ENCODE results near the gene MCRIP2. TPM values are rescaled to one million over a fixed set of nuclear protein-coding genes. Genes with fewer than 3 reads are reported as not detected.

Gene MCRIP2
- total RNA-seq, 1 experiment from 2014 or later: 44.6 TPM

DNA sequence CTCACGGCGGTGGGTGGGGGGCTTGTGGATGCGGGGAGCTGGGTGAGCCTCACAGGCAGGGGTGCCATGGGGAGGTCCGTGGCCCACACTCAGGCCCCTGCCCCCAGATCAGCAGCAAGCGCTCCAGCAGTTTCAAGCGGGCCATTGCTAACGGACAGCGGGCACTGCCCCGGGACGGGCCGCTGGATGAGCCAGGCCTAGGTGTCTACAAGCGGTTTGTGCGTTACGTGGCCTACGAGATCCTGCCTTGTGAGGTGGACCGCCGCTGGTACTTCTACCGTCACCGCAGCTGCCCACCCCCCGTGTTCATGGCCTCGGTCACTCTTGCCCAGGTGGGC lies 34.9 kb downstream of the MCRIP2 start:
- ChIA-PET CTCF (interaction anchor here (0.6 to 0.8 kb wide), 4 partner anchors 9 to 117 kb away, joined by 3 to 5 read pairs (median 3); partner anchors contain the start of gene RHOT2), POLR2A (interaction anchor here (0.6 to 2.0 kb wide), 7 partner anchors 9 to 83 kb away, joined by 3 to 17 read pairs (median 3); partner anchors contain the start of genes ANTKMT, RHOT2 and WDR24)
- intact Hi-C loops (cut with micrococcal nuclease): no loop called here
- H3K4me3 Mint-ChIP-seq (ENCODE audit: unreplicated experiment): peak overlapping the region; percentile 14
- H3K36me3 Mint-ChIP-seq (ENCODE audit: insufficient read depth, unreplicated experiment): peaks cover 49% of the 10 kb centered on the region
- no peak for DNase-seq (ENCODE audit: unreplicated experiment)
- H3K27ac Mint-ChIP-seq (ENCODE audit: low read depth, unreplicated experiment): no peak overlapping the region
- H3K4me1 Mint-ChIP-seq (ENCODE audit: insufficient read depth, unreplicated experiment): no peaks in the 10 kb centered on the region
- TF ChIP-seq, protein P1, sequence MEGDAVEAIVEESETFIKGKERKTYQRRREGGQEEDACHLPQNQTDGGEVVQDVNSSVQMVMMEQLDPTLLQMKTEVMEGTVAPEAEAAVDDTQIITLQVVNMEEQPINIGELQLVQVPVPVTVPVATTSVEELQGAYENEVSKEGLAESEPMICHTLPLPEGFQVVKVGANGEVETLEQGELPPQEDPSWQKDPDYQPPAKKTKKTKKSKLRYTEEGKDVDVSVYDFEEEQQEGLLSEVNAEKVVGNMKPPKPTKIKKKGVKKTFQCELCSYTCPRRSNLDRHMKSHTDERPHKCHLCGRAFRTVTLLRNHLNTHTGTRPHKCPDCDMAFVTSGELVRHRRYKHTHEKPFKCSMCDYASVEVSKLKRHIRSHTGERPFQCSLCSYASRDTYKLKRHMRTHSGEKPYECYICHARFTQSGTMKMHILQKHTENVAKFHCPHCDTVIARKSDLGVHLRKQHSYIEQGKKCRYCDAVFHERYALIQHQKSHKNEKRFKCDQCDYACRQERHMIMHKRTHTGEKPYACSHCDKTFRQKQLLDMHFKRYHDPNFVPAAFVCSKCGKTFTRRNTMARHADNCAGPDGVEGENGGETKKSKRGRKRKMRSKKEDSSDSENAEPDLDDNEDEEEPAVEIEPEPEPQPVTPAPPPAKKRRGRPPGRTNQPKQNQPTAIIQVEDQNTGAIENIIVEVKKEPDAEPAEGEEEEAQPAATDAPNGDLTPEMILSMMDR (IDR thresholded peaks at IDR 0.05; ENCODE audit: unreplicated experiment): no peak
- H3K9me3 Mint-ChIP-seq (ENCODE audit: unreplicated experiment): no peaks in the 10 kb centered on the region
- no peaks in the 10 kb centered on the region for H3K27me3 Mint-ChIP-seq (ENCODE audit: insufficient read depth, unreplicated experiment)
- no TSS peak for BruUV-seq (replicated peaks)

- intact Hi-C loops (cut with micrococcal nuclease): no loop called here
- peak overlapping the region; percentile 14 for H3K4me3 Mint-ChIP-seq (ENCODE audit: unreplicated experiment)
- no peaks in the 10 kb centered on the region for H3K9me3 Mint-ChIP-seq (ENCODE audit: unreplicated experiment)
- DNase-seq (ENCODE audit: unreplicated experiment): peak; percentile 91
- H3K27me3 Mint-ChIP-seq (ENCODE audit: insufficient read depth, unreplicated experiment): no peaks in the 10 kb centered on the region
- H3K27ac Mint-ChIP-seq (ENCODE audit: low read depth, unreplicated experiment): no peak overlapping the region
- peaks cover 51% of the 10 kb centered on the region for H3K36me3 Mint-ChIP-seq (ENCODE audit: insufficient read depth, unreplicated experiment)
- ChIA-PET CTCF (interaction anchor here (0.8 kb wide), 1 partner anchor 9 kb away, joined by 5 read pairs; the partner anchor contains the start of gene RHOT2), POLR2A (interaction anchor here (0.6 to 2.0 kb wide), 6 partner anchors 9 to 84 kb away, joined by 3 to 17 read pairs (median 4); partner anchors contain the start of genes ANTKMT, RHOT2 and WDR24)
- TF ChIP-seq, protein P1 (IDR thresholded peaks at IDR 0.05; ENCODE audit: unreplicated experiment): no peak
- no TSS peak for BruUV-seq (replicated peaks)
- no peaks in the 10 kb centered on the region for H3K4me1 Mint-ChIP-seq (ENCODE audit: insufficient read depth, unreplicated experiment)
Measured at GRCh38 chr16:676913-677312, 35.3 kb downstream of the MCRIP2 start.

GRCh38 chr16:677316-678190 lies 35.9 kb downstream of the MCRIP2 start:
- TF ChIP-seq, protein P1 (IDR thresholded peaks at IDR 0.05; ENCODE audit: unreplicated experiment): no peak
- H3K4me3 Mint-ChIP-seq (ENCODE audit: unreplicated experiment): no peak overlapping the region
- BruUV-seq (replicated peaks): no TSS peak
- ChIA-PET CTCF (interaction anchor here (1.6 kb wide), 1 partner anchor 8 kb away, joined by 6 read pairs; no protein-coding TSS in a partner anchor), POLR2A (interaction anchor here (0.6 to 3.9 kb wide), 6 partner anchors 9 to 90 kb away, joined by 3 to 17 read pairs (median 4); partner anchors contain the start of genes ANTKMT, CCDC78 and HAGHL)
- H3K27me3 Mint-ChIP-seq (ENCODE audit: insufficient read depth, unreplicated experiment): no peaks in the 10 kb centered on the region
- H3K27ac Mint-ChIP-seq (ENCODE audit: low read depth, unreplicated experiment): no peak overlapping the region
- intact Hi-C loops (cut with micrococcal nuclease): no loop called here
- no peaks in the 10 kb centered on the region for H3K4me1 Mint-ChIP-seq (ENCODE audit: insufficient read depth, unreplicated experiment)
- no peaks in the 10 kb centered on the region for H3K9me3 Mint-ChIP-seq (ENCODE audit: unreplicated experiment)
- no peak for DNase-seq (ENCODE audit: unreplicated experiment)
- H3K36me3 Mint-ChIP-seq (ENCODE audit: insufficient read depth, unreplicated experiment): peaks cover 58% of the 10 kb centered on the region

- ChIA-PET POLR2A (interaction anchor here (0.9 to 3.9 kb wide), 8 partner anchors 10 to 98 kb away, joined by 3 to 17 read pairs (median 4); partner anchors contain the start of genes CCDC78, HAGHL and RHOT2), CTCF (interaction anchor here (1.2 to 1.6 kb wide), 2 partner anchors 9 to 17 kb away, joined by 3 to 6 read pairs; no protein-coding TSS in a partner anchor)
- no peak overlapping the region for H3K4me3 Mint-ChIP-seq (ENCODE audit: unreplicated experiment)
- H3K36me3 Mint-ChIP-seq (ENCODE audit: insufficient read depth, unreplicated experiment): peaks cover 57% of the 10 kb centered on the region
- H3K4me1 Mint-ChIP-seq (ENCODE audit: insufficient read depth, unreplicated experiment): no peaks in the 10 kb centered on the region
- DNase-seq (ENCODE audit: unreplicated experiment): peak; percentile 67
- TF ChIP-seq, protein P1 (IDR thresholded peaks at IDR 0.05; ENCODE audit: unreplicated experiment): no peak
- intact Hi-C loops (cut with micrococcal nuclease): no loop called here
- BruUV-seq (replicated peaks): no TSS peak
- H3K27me3 Mint-ChIP-seq (ENCODE audit: insufficient read depth, unreplicated experiment): no peaks in the 10 kb centered on the region
- H3K9me3 Mint-ChIP-seq (ENCODE audit: unreplicated experiment): no peaks in the 10 kb centered on the region
- H3K27ac Mint-ChIP-seq (ENCODE audit: low read depth, unreplicated experiment): no peak overlapping the region
Measured at GRCh38 chr16:678209-678857, 36.7 kb downstream of the MCRIP2 start.
